HepG2 (cell line): ENCODE results near the gene TOMM22. TPM values are rescaled to one million over a fixed set of nuclear protein-coding genes. Genes with fewer than 3 reads are reported as not detected.
A peak's percentile ranks its signal among the peaks of the same experiment; 100 is the strongest.

Source experiments
- CBX2 ChIP-seq, 2 experiments: fragments of 200-600 bp in 1 of 2; sonication (generic); formaldehyde crosslinking in 1 of 2; IDR thresholded peaks; 2 replicates each; pipeline versions ENCODE4 v1.7.0 to v1.8.1; 2018 to 2022; ENCODE audit warnings: low read depth in 2 of 2, low read length in 1 of 2, mild to moderate bottlenecking in 1 of 2, missing genetic modification reagents in 1 of 2
- MEIS2 ChIP-seq: sonication (generic); formaldehyde crosslinking; IDR thresholded peaks from 2 replicates; pipeline ENCODE4 v1.9.0; 2021; ENCODE audit warnings: mild to moderate bottlenecking, missing genetic modification reagents
- POLR2A ChIP-seq, 2 experiments: IDR thresholded peaks; 2 replicates each; pipeline ENCODE4 v1.6.1; 2011; ENCODE audit warnings: low read depth in 2 of 2, low read length in 2 of 2, mild to moderate bottlenecking in 1 of 2, moderate library complexity in 1 of 2; ENCODE audit not compliant: insufficient read depth in 1 of 2
- PRPF4 ChIP-seq: fragments of 200-400 bp; formaldehyde crosslinking; IDR thresholded peaks from 2 replicates; pipeline ENCODE4 v1.6.1; 2016; ENCODE audit warnings: low read length, low read depth; ENCODE audit not compliant: poor library complexity, severe bottlenecking
- SAP130 ChIP-seq: IDR thresholded peaks from 2 replicates; pipeline ENCODE4 v1.6.1; 2016; ENCODE audit warnings: low read depth
- TBX2 ChIP-seq: sonication (generic); formaldehyde crosslinking; IDR thresholded peaks from 2 replicates; pipeline ENCODE4 v1.5.0; 2020; ENCODE audit warnings: missing genetic modification reagents, mild to moderate bottlenecking, borderline replicate concordance
- ZBTB38 ChIP-seq: sonication (generic); formaldehyde crosslinking; IDR thresholded peaks from 2 replicates; pipeline ENCODE4 v1.5.1; 2020; ENCODE audit warnings: mild to moderate bottlenecking, missing genetic modification reagents
- ZFP82 ChIP-seq: sonication (generic); formaldehyde crosslinking; IDR thresholded peaks from 2 replicates; pipeline ENCODE4 v1.5.1; 2020; ENCODE audit warnings: mild to moderate bottlenecking, missing genetic modification reagents, borderline replicate concordance
- ZNF558 ChIP-seq: sonication (generic); formaldehyde crosslinking; IDR thresholded peaks from 2 replicates; pipeline ENCODE4 v1.9.0; 2022; ENCODE audit warnings: mild to moderate bottlenecking, missing genetic modification reagents, borderline replicate concordance
- ZNF563 ChIP-seq: sonication (generic); formaldehyde crosslinking; IDR thresholded peaks from 2 replicates; pipeline ENCODE4 v1.8.0; 2022; ENCODE audit warnings: mild to moderate bottlenecking, moderate library complexity, missing genetic modification reagents
- ZNF616 ChIP-seq: sonication (generic); formaldehyde crosslinking; IDR thresholded peaks from 2 replicates; pipeline ENCODE4 v1.5.0; 2020; ENCODE audit warnings: low read depth, mild to moderate bottlenecking, missing genetic modification reagents
- ZNF660 ChIP-seq: sonication (generic); formaldehyde crosslinking; IDR thresholded peaks from 2 replicates; pipeline ENCODE4 v1.5.1; 2020; ENCODE audit warnings: mild to moderate bottlenecking, low read depth, missing genetic modification reagents, borderline replicate concordance
- polyA plus RNA-seq, 8 experiments: library from polyadenylated mRNA; depleted of rRNA in 3 of 8; stranded (reverse) in 7 of 8; unstranded in 1 of 8; fragments of >200 nt; fragmentation: Illumina TruSeq in 4 of 8; extraction: Trizol in 4 of 8; gene quantifications; 2 replicates each; pipeline versions ENCODE4 v1.2.1 to v1.2.3, GENCODE V29; 2011 to 2016; ENCODE audit warnings: low read depth in 4 of 8, missing spikeins in 1 of 8, mixed read lengths in 1 of 8; ENCODE audit not compliant: insufficient read depth in 1 of 8
- total RNA-seq, 5 experiments: library from RNA; depleted of rRNA; stranded (reverse); fragments of >200 nt; fragmentation: Illumina TruSeq; extraction: Trizol; gene quantifications; 2 replicates each; pipeline ENCODE4 v1.2.3, GENCODE V29; 2016; ENCODE audit warnings: low read depth in 1 of 5
- TF ChIP-seq, protein P1 (sequence below): sonication (generic); formaldehyde crosslinking; IDR thresholded peaks from 2 replicates; pipeline ENCODE4 v1.9.0; 2021; ENCODE audit warnings: mild to moderate bottlenecking, missing genetic modification reagents
- TF ChIP-seq, protein P2 (sequence below): sonication (generic); formaldehyde crosslinking; IDR thresholded peaks from 2 replicates; pipeline ENCODE4 v1.5.0; 2020; ENCODE audit warnings: mild to moderate bottlenecking, missing genetic modification reagents
- TF ChIP-seq, protein P3 (sequence below): sonication (generic); formaldehyde crosslinking; IDR thresholded peaks from 2 replicates; pipeline ENCODE4 v1.5.0; 2020; ENCODE audit warnings: mild to moderate bottlenecking, missing genetic modification reagents
- TF ChIP-seq, protein P4 (sequence below): sonication (generic); formaldehyde crosslinking; conservative IDR thresholded peaks from 2 replicates; pipeline ENCODE4 v1.4.0; 2020; ENCODE audit warnings: missing genetic modification reagents

Gene TOMM22
- total and polyA plus RNA-seq, 2 of the 13 experiments (the other 11 are each of a cell fraction or from before 2014, with no cell fraction given): 46.9 to 118 TPM

DNA sequence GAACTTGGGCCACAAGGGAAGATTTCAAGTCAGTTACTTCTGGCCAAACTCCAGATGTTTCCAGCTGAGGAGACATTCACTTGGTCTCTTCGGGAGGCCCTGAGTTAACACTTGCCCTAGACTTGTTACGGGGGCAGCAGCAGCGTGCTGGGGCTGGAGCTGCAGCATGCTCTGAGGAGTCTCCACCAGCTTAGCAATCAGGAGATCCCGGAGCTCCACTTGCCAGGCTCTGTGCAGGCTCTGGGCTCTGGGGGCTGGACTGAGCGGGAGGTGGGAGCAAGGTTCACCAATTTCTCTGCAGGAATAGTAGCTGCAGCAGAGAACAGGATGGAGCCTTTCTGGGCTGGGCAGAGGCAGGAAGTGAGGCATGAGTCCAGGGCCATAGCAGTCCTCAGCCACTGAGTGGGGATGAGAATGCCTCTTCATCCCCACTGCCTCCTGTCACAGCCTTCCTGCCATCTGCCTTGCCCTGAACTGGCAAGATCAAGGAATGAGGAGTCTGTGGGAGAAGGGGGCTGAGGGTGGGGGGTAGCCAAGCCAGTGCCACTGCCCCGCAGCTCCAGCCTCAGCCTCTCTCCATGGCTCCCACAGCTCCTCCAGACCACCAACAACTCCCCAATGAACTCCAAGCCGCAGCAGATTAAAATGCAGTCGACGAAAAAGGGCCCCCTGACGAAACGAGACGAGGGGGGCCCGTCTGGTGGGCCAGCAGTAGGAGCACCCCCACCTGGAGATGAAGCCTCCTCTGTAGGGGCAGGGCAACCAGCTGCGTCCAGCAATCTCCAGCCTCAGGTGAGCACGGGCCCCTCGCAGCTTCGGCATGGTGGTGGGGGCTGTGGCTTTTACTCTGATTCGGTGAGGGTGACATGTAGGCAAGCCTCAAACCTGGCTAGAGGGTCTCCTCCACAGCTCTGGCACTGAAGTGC, 47.4 kb downstream of the TOMM22 start (continued):
- TF ChIP-seq, protein P1, sequence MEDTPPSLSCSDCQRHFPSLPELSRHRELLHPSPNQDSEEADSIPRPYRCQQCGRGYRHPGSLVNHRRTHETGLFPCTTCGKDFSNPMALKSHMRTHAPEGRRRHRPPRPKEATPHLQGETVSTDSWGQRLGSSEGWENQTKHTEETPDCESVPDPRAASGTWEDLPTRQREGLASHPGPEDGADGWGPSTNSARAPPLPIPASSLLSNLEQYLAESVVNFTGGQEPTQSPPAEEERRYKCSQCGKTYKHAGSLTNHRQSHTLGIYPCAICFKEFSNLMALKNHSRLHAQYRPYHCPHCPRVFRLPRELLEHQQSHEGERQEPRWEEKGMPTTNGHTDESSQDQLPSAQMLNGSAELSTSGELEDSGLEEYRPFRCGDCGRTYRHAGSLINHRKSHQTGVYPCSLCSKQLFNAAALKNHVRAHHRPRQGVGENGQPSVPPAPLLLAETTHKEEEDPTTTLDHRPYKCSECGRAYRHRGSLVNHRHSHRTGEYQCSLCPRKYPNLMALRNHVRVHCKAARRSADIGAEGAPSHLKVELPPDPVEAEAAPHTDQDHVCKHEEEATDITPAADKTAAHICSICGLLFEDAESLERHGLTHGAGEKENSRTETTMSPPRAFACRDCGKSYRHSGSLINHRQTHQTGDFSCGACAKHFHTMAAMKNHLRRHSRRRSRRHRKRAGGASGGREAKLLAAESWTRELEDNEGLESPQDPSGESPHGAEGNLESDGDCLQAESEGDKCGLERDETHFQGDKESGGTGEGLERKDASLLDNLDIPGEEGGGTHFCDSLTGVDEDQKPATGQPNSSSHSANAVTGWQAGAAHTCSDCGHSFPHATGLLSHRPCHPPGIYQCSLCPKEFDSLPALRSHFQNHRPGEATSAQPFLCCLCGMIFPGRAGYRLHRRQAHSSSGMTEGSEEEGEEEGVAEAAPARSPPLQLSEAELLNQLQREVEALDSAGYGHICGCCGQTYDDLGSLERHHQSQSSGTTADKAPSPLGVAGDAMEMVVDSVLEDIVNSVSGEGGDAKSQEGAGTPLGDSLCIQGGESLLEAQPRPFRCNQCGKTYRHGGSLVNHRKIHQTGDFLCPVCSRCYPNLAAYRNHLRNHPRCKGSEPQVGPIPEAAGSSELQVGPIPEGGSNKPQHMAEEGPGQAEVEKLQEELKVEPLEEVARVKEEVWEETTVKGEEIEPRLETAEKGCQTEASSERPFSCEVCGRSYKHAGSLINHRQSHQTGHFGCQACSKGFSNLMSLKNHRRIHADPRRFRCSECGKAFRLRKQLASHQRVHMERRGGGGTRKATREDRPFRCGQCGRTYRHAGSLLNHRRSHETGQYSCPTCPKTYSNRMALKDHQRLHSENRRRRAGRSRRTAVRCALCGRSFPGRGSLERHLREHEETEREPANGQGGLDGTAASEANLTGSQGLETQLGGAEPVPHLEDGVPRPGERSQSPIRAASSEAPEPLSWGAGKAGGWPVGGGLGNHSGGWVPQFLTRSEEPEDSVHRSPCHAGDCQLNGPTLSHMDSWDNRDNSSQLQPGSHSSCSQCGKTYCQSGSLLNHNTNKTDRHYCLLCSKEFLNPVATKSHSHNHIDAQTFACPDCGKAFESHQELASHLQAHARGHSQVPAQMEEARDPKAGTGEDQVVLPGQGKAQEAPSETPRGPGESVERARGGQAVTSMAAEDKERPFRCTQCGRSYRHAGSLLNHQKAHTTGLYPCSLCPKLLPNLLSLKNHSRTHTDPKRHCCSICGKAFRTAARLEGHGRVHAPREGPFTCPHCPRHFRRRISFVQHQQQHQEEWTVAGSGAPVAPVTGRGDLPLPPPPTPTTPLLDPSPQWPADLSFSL (CRISPR knock-in tag): no peak
- TF ChIP-seq ZBTB38 (CRISPR knock-in tag) (peak; percentile 40; the same call in 1 of the 2 replicates), MEIS2 (0 out of 2 replicates have a peak, but pooled peaks have one; percentile 23), POLR2A (IDR thresholded peaks at IDR 0.05; ENCODE audit: insufficient read depth in 1 of 2, low read depth in 2 of 2, low read length in 2 of 2) (0 out of 4 replicates have a peak, but pooled peaks of 1 of the 2 experiments have one; percentile 27), CBX2 (IDR thresholded peaks at IDR 0.05; ENCODE audit: low read depth, low read length) (no peak), CBX2 (CRISPR knock-in tag; IDR thresholded peaks at IDR 0.05; ENCODE audit: low read depth) (no peak), ZNF660 (no peak), ZNF558 (CRISPR knock-in tag) (no peak), ZFP82 (CRISPR knock-in tag) (no peak), SAP130 (CRISPR knock-in tag) (0 out of 2 replicates have a peak, but pooled peaks have one; percentile 24), PRPF4 (no peak), ZNF616 (CRISPR knock-in tag) (0 out of 2 replicates have a peak, but pooled peaks have one; percentile 38), ZNF563 (CRISPR knock-in tag) (no peak), TBX2 (CRISPR knock-in tag) (0 out of 2 replicates have a peak, but pooled peaks have one; percentile 26)
- TF ChIP-seq, protein P2, sequence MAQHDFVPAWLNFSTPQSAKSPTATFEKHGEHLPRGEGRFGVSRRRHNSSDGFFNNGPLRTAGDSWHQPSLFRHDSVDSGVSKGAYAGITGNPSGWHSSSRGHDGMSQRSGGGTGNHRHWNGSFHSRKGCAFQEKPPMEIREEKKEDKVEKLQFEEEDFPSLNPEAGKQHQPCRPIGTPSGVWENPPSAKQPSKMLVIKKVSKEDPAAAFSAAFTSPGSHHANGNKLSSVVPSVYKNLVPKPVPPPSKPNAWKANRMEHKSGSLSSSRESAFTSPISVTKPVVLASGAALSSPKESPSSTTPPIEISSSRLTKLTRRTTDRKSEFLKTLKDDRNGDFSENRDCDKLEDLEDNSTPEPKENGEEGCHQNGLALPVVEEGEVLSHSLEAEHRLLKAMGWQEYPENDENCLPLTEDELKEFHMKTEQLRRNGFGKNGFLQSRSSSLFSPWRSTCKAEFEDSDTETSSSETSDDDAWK (CRISPR knock-in tag): no peak
- TF ChIP-seq, protein P3, sequence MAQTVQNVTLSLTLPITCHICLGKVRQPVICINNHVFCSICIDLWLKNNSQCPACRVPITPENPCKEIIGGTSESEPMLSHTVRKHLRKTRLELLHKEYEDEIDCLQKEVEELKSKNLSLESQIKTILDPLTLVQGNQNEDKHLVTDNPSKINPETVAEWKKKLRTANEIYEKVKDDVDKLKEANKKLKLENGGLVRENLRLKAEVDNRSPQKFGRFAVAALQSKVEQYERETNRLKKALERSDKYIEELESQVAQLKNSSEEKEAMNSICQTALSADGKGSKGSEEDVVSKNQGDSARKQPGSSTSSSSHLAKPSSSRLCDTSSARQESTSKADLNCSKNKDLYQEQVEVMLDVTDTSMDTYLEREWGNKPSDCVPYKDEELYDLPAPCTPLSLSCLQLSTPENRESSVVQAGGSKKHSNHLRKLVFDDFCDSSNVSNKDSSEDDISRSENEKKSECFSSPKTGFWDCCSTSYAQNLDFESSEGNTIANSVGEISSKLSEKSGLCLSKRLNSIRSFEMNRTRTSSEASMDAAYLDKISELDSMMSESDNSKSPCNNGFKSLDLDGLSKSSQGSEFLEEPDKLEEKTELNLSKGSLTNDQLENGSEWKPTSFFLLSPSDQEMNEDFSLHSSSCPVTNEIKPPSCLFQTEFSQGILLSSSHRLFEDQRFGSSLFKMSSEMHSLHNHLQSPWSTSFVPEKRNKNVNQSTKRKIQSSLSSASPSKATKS (CRISPR knock-in tag): no peak
- TF ChIP-seq, protein P4, sequence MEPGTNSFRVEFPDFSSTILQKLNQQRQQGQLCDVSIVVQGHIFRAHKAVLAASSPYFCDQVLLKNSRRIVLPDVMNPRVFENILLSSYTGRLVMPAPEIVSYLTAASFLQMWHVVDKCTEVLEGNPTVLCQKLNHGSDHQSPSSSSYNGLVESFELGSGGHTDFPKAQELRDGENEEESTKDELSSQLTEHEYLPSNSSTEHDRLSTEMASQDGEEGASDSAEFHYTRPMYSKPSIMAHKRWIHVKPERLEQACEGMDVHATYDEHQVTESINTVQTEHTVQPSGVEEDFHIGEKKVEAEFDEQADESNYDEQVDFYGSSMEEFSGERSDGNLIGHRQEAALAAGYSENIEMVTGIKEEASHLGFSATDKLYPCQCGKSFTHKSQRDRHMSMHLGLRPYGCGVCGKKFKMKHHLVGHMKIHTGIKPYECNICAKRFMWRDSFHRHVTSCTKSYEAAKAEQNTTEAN (CRISPR knock-in tag): no peak
